ENCODE measurements around the gene NDUFB1.

NDUFB1 gene

DNA sequence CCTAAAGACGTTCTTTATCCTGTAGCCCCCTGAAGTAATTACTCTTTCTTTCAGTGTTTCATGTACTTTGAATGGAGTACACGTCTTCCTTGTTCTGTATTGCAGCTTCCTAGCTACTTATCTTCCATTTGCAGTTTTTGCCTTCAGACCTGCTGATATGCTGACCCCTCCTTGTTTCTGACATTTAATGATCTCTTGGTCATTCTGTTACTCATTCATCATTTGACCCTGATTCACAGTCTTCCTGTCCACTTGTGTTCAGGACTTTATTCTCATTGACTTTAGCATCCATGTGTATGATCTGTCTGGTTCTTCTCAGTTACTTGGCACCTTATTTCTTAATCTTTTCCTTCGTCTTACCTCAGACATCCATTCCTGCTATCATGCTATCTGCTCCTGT lies 22.5 kb upstream of the NDUFB1 start:
- FAIRE-seq = no peak
- TF ChIP-seq, protein P1, sequence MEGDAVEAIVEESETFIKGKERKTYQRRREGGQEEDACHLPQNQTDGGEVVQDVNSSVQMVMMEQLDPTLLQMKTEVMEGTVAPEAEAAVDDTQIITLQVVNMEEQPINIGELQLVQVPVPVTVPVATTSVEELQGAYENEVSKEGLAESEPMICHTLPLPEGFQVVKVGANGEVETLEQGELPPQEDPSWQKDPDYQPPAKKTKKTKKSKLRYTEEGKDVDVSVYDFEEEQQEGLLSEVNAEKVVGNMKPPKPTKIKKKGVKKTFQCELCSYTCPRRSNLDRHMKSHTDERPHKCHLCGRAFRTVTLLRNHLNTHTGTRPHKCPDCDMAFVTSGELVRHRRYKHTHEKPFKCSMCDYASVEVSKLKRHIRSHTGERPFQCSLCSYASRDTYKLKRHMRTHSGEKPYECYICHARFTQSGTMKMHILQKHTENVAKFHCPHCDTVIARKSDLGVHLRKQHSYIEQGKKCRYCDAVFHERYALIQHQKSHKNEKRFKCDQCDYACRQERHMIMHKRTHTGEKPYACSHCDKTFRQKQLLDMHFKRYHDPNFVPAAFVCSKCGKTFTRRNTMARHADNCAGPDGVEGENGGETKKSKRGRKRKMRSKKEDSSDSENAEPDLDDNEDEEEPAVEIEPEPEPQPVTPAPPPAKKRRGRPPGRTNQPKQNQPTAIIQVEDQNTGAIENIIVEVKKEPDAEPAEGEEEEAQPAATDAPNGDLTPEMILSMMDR (IDR thresholded peaks at IDR 0.05; ENCODE audit: insufficient read depth, missing control alignments) = no peak
- DNase-seq (ENCODE audit: insufficient read length, low spot score) = no peak

DNA sequence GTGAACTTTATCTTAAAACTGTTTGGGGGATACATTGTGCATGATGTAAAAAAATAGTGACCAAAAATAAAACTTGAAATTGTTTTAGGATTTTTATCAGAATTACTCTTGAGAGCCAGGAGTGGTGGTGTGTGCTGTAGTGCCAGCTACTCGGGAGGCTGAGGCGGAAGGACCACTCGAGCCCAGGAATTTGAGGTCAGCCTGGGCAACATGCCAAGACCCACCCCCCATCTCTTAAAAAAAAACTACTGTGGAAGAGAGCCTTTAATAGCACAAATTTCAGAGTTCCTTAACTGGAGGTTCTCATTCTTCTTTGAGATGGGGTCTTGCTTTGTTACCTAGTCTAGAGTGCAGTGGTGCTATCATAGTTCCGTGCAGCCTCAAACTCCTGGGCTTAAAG lies 21.8 kb upstream of the NDUFB1 start:
- DNase-seq (ENCODE audit: insufficient read length, low spot score) (no peak), FAIRE-seq (no peak)
- TF ChIP-seq, protein P1 (IDR thresholded peaks at IDR 0.05; ENCODE audit: insufficient read depth, missing control alignments) = no peak

DNA sequence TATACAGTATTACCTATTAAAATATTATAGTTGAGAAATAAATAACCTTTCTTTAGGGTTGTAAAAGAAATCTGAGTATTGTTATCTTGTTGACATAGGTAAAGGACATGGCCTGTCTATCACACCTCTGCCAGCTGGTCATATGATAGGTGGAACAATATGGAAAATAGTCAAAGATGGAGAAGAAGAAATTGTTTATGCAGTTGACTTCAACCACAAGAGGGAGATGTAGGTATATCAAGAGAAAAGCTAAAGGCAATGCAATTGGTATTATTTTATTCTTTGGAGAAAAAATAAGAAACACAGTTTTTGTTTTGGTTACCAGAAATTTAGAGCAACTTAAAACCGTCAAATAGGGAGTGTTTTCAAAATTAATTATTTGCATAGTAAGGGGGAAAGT lies 13.8 kb upstream of the NDUFB1 start:
- FAIRE-seq (peak; percentile 51), DNase-seq (ENCODE audit: insufficient read length, low spot score) (no peak)
- TF ChIP-seq, protein P1 (IDR thresholded peaks at IDR 0.05; ENCODE audit: insufficient read depth, missing control alignments) = peak; percentile 49

DNA sequence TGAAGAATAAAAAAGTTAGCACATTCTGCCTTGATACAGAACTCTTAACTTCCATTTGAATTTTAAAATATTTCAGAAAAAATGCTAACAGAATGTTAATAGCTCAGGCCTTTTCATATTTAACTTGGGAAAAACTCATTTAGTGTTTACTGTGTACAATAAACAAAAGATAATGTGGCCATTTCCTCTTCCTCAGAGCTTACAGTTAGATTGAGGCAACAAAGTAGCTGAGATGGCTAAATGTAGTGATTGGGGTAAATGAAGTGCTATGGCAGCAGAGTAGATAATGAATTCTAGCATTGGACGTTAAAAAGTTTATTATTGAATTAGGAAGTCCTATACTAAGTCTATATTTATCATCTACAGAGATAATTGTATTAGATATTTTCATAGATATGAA lies 12.9 kb upstream of the NDUFB1 start:
- TF ChIP-seq, protein P1 (IDR thresholded peaks at IDR 0.05; ENCODE audit: insufficient read depth, missing control alignments) = no peak
- no peak for FAIRE-seq
- no peak for DNase-seq (ENCODE audit: insufficient read length, low spot score)

DNA sequence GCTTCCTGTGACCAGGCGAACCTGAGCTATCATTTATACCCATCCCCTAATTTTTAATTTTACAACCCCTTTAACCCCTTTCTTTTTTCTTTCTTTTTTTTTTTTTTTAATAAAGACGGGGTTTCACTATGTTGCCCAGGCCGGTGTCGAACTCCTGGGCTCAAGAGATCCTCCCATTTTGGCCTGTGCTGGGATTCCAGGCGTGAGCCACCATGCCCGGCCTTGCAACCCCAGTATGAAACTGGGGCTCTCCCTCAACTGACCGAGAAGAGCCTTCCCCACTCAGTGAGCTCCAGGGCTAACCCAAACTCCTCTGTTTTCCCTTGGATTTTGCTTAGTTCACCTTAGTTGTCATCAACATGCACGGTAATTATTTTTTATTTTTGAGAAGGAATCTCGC lies 1.3 kb upstream of the NDUFB1 start:
- no peak for FAIRE-seq
- TF ChIP-seq, protein P1 (IDR thresholded peaks at IDR 0.05; ENCODE audit: insufficient read depth, missing control alignments) = no peak
- DNase-seq (ENCODE audit: insufficient read length, low spot score) = no peak

DNA sequence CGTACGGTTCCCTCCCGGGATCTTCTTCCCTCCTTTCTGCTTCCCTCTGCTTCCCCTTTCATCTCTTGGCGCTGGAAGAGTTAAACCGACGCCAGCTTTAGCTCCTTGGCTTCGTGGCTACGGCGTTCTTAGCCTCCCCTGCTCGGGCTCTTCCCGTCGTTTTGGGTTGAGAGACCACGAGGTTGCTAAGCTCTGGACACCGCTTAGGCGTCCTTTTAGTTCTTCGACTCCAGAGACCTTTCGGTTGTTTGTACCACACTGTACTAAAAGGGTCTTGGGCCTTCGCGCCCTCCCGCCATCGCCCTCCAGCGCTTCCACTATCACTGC lies 808 bp upstream of the NDUFB1 start:
- no peak for FAIRE-seq
- DNase-seq (ENCODE audit: insufficient read length, low spot score) = no peak
- TF ChIP-seq, protein P1 (IDR thresholded peaks at IDR 0.05; ENCODE audit: insufficient read depth, missing control alignments) = no peak

DNA sequence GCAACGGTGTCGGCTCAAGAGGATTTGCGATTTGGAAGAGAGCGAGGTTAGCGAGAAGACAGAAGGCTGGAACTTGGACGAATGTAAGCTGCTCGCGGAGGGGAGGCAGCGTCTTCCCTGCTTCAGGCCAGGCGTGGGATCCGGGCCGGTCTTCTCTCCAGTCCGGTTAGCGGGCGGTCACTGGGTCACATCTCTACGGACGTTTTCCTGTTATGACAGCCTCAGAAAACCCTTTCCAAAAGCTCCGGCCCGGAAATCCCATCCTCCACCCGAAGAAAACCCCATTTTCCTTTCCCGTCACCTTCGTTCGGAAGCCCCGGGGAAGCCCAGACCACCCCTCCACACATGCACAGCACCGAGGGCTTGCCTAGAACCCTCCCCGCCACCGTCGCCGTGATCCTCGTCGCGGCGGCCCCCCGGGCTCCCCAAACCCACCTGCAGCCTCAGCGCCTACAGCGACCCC lies 268 bp downstream of the NDUFB1 start:
- TF ChIP-seq, protein P1 (IDR thresholded peaks at IDR 0.05; ENCODE audit: insufficient read depth, missing control alignments) = no peak
- FAIRE-seq (no peak), DNase-seq (ENCODE audit: insufficient read length, low spot score) (peak; percentile 35)

Data from D721Med (cell line).